Chondrocyte (in vitro differentiated cells): ENCODE measurements around the gene LRTM2. TPM values are rescaled to one million over a fixed set of nuclear protein-coding genes. Genes with fewer than 3 reads are reported as not detected.
A peak's percentile ranks its signal among the peaks of the same experiment; 100 is the strongest.

Source experiments
- DNase-seq: peaks from one replicate; pipeline ENCODE4 v3.0.0; 2021; ENCODE audit warnings: mixed read lengths, low spot score
- H3K27ac Mint-ChIP-seq: one replicate; pipeline ENCODE4 v1.8.0; 2021; ENCODE audit warnings: mild to moderate bottlenecking, moderate library complexity, mixed read lengths; ENCODE audit not compliant: unreplicated experiment
- H3K27me3 Mint-ChIP-seq: 2 replicates; pipeline ENCODE4 v1.8.0; 2021; ENCODE audit warnings: low read depth, mixed read lengths
- H3K36me3 Mint-ChIP-seq: 2 replicates; pipeline ENCODE4 v1.8.0; 2021; ENCODE audit warnings: low read depth, mixed read lengths
- H3K4me1 Mint-ChIP-seq: 2 replicates; pipeline ENCODE4 v1.8.0; 2021; ENCODE audit warnings: low read depth, mild to moderate bottlenecking, mixed read lengths
- H3K4me3 Mint-ChIP-seq: one replicate; pipeline ENCODE4 v1.8.0; 2021; ENCODE audit warnings: mild to moderate bottlenecking, moderate library complexity, mixed read lengths; ENCODE audit not compliant: unreplicated experiment
- H3K9me3 Mint-ChIP-seq: 2 replicates; pipeline ENCODE4 v1.8.0; 2021; ENCODE audit warnings: low read depth, mixed read lengths
- total RNA-seq: library from RNA; stranded (reverse); gene quantifications from 3 replicates; pipeline ENCODE4 v1.2.1, GENCODE V29; 2021
- TF ChIP-seq, protein P1 (sequence below): fragments of 200-600 bp; sonication (generic); IDR thresholded peaks from 2 replicates; pipeline ENCODE4 v1.5.0; 2021; ENCODE audit warnings: antibody characterized with exemption, mild to moderate bottlenecking, moderate library complexity

LRTM2 gene
- total RNA-seq, 1 donor from 2014 or later: not detected

- DNase-seq: no peak
- H3K4me3 Mint-ChIP-seq: no peak overlapping the region
- H3K27ac Mint-ChIP-seq: no peak overlapping the region
- H3K36me3 Mint-ChIP-seq: no peaks in the 10 kb centered on the region
- H3K27me3 Mint-ChIP-seq: no peaks in the 10 kb centered on the region
- H3K9me3 Mint-ChIP-seq: no peaks in the 10 kb centered on the region
- TF ChIP-seq, protein P1, sequence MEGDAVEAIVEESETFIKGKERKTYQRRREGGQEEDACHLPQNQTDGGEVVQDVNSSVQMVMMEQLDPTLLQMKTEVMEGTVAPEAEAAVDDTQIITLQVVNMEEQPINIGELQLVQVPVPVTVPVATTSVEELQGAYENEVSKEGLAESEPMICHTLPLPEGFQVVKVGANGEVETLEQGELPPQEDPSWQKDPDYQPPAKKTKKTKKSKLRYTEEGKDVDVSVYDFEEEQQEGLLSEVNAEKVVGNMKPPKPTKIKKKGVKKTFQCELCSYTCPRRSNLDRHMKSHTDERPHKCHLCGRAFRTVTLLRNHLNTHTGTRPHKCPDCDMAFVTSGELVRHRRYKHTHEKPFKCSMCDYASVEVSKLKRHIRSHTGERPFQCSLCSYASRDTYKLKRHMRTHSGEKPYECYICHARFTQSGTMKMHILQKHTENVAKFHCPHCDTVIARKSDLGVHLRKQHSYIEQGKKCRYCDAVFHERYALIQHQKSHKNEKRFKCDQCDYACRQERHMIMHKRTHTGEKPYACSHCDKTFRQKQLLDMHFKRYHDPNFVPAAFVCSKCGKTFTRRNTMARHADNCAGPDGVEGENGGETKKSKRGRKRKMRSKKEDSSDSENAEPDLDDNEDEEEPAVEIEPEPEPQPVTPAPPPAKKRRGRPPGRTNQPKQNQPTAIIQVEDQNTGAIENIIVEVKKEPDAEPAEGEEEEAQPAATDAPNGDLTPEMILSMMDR: no peak
- peaks cover 22% of the 10 kb centered on the region for H3K4me1 Mint-ChIP-seq
Observed at GRCh38 chr12:1803736-1804135, 16.6 kb upstream of the LRTM2 start.

DNA sequence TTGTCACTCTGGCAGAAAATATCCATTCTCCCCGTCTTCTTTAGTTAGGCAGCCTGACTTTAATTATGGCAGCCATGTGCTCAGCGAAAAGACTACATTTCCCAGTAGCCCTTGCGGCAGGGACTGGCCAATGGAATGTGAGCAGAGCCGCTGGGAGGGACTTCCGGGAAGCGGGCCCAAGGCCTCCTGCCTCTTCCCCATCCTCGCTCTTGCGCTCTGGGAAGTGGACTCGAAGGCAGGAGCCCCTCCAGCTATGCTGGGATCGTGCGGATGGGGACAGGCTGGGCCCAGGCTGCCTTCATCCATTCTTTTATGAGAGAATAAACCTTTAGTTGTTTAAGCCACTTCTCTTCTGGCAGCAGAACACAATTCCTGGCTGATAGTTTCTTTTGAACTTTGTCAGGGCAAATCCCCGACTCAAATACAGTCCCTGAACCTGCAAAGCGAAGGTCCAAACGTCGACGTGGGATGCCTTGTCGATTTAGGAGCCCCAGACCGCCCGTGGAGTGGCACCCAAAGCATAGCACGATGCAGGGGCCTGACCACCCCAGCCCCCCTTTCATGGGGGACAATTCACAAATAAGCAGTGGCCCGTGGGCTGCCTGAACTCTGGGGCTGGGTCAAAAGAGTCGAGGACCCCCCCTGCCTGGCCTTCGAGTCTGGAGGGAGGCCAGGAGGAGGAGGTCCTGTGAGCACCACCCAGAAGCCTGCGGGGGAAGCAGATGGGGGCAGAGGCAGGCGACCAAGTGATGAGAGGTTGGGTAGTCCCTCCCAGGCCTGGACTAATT is 15.6 kb upstream of the LRTM2 start:
- H3K4me1 Mint-ChIP-seq: peaks cover 26% of the 10 kb centered on the region
- peak overlapping the region; percentile 75 for H3K27ac Mint-ChIP-seq
- no peaks in the 10 kb centered on the region for H3K9me3 Mint-ChIP-seq
- peak; percentile 92 for DNase-seq
- TF ChIP-seq, protein P1: no peak
- no peaks in the 10 kb centered on the region for H3K27me3 Mint-ChIP-seq
- no peaks in the 10 kb centered on the region for H3K36me3 Mint-ChIP-seq
- no peak overlapping the region for H3K4me3 Mint-ChIP-seq

GRCh38 chr12:1805441-1806081 is 14.8 kb upstream of the LRTM2 start:
- Mint-ChIP-seq H3K27ac (no peak overlapping the region), H3K36me3 (no peaks in the 10 kb centered on the region), H3K4me1 (peaks cover 32% of the 10 kb centered on the region), H3K27me3 (no peaks in the 10 kb centered on the region), H3K4me3 (no peak overlapping the region), H3K9me3 (no peaks in the 10 kb centered on the region)
- DNase-seq: peak; percentile 77
- TF ChIP-seq, protein P1: no peak

DNA sequence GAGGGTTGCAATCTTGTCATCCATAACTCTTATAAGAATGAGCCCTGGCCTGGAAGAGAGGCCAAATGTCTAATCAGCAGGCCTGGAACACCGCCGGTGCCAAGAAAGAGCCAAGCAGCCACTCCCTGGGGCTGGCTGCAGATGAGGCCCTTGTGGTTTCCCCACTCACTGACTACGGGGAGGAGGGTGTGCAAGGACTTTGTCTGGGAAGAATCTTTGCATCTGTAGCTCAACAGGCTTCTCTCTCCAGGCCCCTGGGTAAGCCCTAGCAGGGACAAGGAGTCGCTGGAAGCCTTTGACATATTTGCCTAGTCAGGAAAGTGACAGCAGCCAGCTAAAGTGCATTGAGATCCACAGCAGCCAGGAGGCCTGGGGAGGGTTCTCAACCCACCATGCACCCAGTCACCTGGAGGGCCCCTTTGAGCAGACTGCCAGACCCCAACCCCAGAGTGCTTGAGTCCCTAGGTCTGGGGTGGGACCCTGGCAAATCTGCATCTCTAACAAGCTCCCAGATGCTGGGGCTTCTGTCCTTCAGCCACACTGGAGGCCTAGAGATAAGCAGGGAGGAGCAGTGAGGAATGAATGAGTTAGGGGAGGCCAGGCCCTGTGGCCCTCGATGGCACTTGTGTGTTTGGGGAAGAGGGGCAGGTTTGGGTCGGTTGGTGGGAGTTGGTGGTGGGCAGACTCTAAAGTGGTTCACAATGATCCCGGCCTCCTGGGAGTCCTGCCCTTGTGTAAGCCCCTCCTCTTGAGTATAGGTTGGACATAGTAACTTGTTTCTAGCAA is 13.9 kb upstream of the LRTM2 start:
- Mint-ChIP-seq H3K4me1 (peaks cover 33% of the 10 kb centered on the region), H3K4me3 (no peak overlapping the region), H3K36me3 (no peaks in the 10 kb centered on the region), H3K9me3 (no peaks in the 10 kb centered on the region), H3K27ac (no peak overlapping the region), H3K27me3 (no peaks in the 10 kb centered on the region)
- TF ChIP-seq, protein P1: no peak
- peak; percentile 72 for DNase-seq
